ENCODE measurements around the gene SIVA1. TPM values are rescaled to one million over a fixed set of nuclear protein-coding genes. Genes with fewer than 3 reads are reported as not detected.

The SIVA1 gene
- total and polyA plus RNA-seq, 2 of the 8 experiments (the other 6 are each of a cell fraction or from before 2014, with no cell fraction given) = 123 to 589 TPM

GRCh38 chr14:104800771-104801519, 48.0 kb downstream of the SIVA1 start, which contains the start of gene ZBTB42:
Gene ZBTB42 (plus strand): TSS chr14:104801101. CDS start chr14:104801198, 97 bp downstream.
- Histone ChIP-seq H3K27ac (ENCODE audit: low read depth, low read length) (no peak within 1 kb of the TSS), H3K18ac (ENCODE audit: extremely low read depth, low read length) (peak within 1 kb of the TSS; percentile 93), H2BK15ac (ENCODE audit: low read length) (0 out of 2 replicates have a peak within 1 kb of the TSS, but pooled peaks have one; percentile 46), H3K36me3 (ENCODE audit: control insufficient read depth in 2 of 4, insufficient read depth in 4 of 4, low read length in 3 of 4) (no peaks in the 10 kb centered on the region), H2BK5ac (ENCODE audit: low read depth, low read length) (no peak within 1 kb of the TSS; the same call in 1 of the 2 replicates), H4K8ac (ENCODE audit: extremely low read depth, insufficient read depth, low read length) (peak within 1 kb of the TSS; percentile 51), H3K9ac (replicated peaks in 1 of 4; ENCODE audit: extremely low read depth in 1 of 4, low read depth in 3 of 4, low read length in 3 of 4) (peak within 1 kb of the TSS in 1 of 4 experiments; percentile 16; a peak in 3 of 7 replicates), H3K23ac (ENCODE audit: insufficient read length) (no peak within 1 kb of the TSS), H3K9me3 (ENCODE audit: insufficient read depth in 2 of 2, low read depth in 1 of 2, low read length in 1 of 2) (no peaks in the 10 kb centered on the region), H2BK12ac (ENCODE audit: low read depth, low read length) (peak within 1 kb of the TSS; percentile 50; the same call in 1 of the 2 replicates), H3K4me1 (replicated peaks in 1 of 4; ENCODE audit: control insufficient read depth in 3 of 4, insufficient read depth in 4 of 4, low read length in 3 of 4) (peaks cover 0 to 29% (median 25%) of the 10 kb centered on the region in 4 experiments; a peak in 6 of 7 replicates), H4K91ac (replicated peaks; ENCODE audit: insufficient read length, low read length) (no peak within 1 kb of the TSS), H3K56ac (replicated peaks; ENCODE audit: insufficient read length, low read depth, low read length) (peak within 1 kb of the TSS; percentile 30), H2AFZ (ENCODE audit: low read length) (peak within 1 kb of the TSS; percentile 47; the same call in 1 of the 2 replicates), H3K79me2 (ENCODE audit: control insufficient read depth in 1 of 2, insufficient read depth in 2 of 2, low read length in 2 of 2) (no peaks in the 10 kb centered on the region), H4K5ac (ENCODE audit: insufficient read length, low read depth, low read length) (peak within 1 kb of the TSS; percentile 55), H4K20me1 (replicated peaks in 1 of 2; ENCODE audit: control insufficient read depth in 1 of 2, insufficient read depth in 2 of 2, low read length in 2 of 2) (peaks cover 3 to 11% of the 10 kb centered on the region in 2 experiments), H3K4ac (replicated peaks; ENCODE audit: insufficient read length, low read depth, low read length) (no peak within 1 kb of the TSS), H3K4me2 (ENCODE audit: insufficient read depth in 1 of 2, low read depth in 2 of 2, low read length in 2 of 2) (peak within 1 kb of the TSS; percentile 92 to 94), H3K14ac (ENCODE audit: insufficient read length) (no peak within 1 kb of the TSS), H2BK20ac (ENCODE audit: low read length) (no peak within 1 kb of the TSS), H2AK5ac (ENCODE audit: low read depth, low read length) (no peak within 1 kb of the TSS), H3K27me3 (replicated peaks in 1 of 4; ENCODE audit: control insufficient read depth in 3 of 4, extremely low read depth in 1 of 4, insufficient read depth in 3 of 4, low read length in 3 of 4) (peaks cover 20 to 69% (median 57%) of the 10 kb centered on the region in 4 experiments), H3K4me3 (ENCODE audit: extremely low read depth in 1 of 4, insufficient read depth in 2 of 4, low read depth in 3 of 4, low read length in 4 of 4) (peak within 1 kb of the TSS; percentile 64 to 85 (median 76)), H3K23me2 (ENCODE audit: low read depth, low read length) (peaks cover 16% of the 10 kb centered on the region), H3K79me1 (ENCODE audit: low read depth, low read length) (no peaks in the 10 kb centered on the region), H2BK120ac (replicated peaks; ENCODE audit: low read depth, low read length) (no peak within 1 kb of the TSS)
- 4% methylated on average over 48 of the region's 105 CpGs; no CpG with 5 or more reads in 1 of the 2 experiments for WGBS, 2 experiments (ENCODE audit: extremely low coverage in 1 of 2, insufficient coverage in 1 of 2, insufficient read length in 1 of 2, insufficient replicate concordance in 2 of 2, low coverage in 1 of 2, low lambda C conversion rate in 2 of 2, missing lambda C conversion rate in 1 of 2)
- POLR2A ChIA-PET (ENCODE audit: partially characterized antibody) = interaction anchor here (0.7 to 1.8 kb wide), 7 partner anchors 19 to 55 kb away, joined by 3 to 4 read pairs (median 3); no protein-coding TSS in a partner anchor
- no peak for FAIRE-seq
- CTCF ChIA-PET (ENCODE audit: partially characterized antibody) = interaction anchor here (1.3 to 2.4 kb wide), 6 partner anchors 17 to 48 kb away, joined by 5 to 10 read pairs (median 7); partner anchors contain the start of gene SIVA1
- DNase-seq (ENCODE audit: low read depth in 1 of 2, low spot score in 2 of 2) = peak in 1 of 2 experiments; percentile 74
- TF ChIP-seq MAX (IDR thresholded peaks at IDR 0.05) = 0 out of 2 replicates have a peak, but pooled peaks have one; percentile 10
- TF ChIP-seq SUZ12 (IDR thresholded peaks at IDR 0.05; ENCODE audit: low read length) = peak; percentile 67
- TF ChIP-seq EZH2 (IDR thresholded peaks at IDR 0.05; ENCODE audit: low read depth, low read length, severe bottlenecking) = peak; percentile 57
- peak; percentile 62; the same call in 1 of the 2 replicates for TF ChIP-seq RBBP5 (IDR thresholded peaks at IDR 0.05; ENCODE audit: borderline replicate concordance, low read depth, low read length)
- TF ChIP-seq JUN (IDR thresholded peaks at IDR 0.05; ENCODE audit: low read depth, low read length) = no peak
- TF ChIP-seq SIN3A (conservative IDR thresholded peaks at IDR 0.05 in 1 of 2, IDR thresholded peaks at IDR 0.05 in 1 of 2; ENCODE audit: low read depth in 1 of 2, low read length in 2 of 2) = 0 out of 4 replicates have a peak, but pooled peaks of 1 of the 2 experiments have one; percentile 42
- TF ChIP-seq GABPA (IDR thresholded peaks at IDR 0.05; ENCODE audit: borderline replicate concordance, insufficient read depth, low read length) = peak; percentile 28; the same call in 1 of the 2 replicates
- no peak for TF ChIP-seq RAD21 (IDR thresholded peaks at IDR 0.05 in 1 of 2, conservative IDR thresholded peaks at IDR 0.05 in 1 of 2; ENCODE audit: low read depth in 2 of 2, low read length in 2 of 2)
